ENCODE data around the gene ABCF1. TPM values are rescaled to one million over a fixed set of nuclear protein-coding genes. Genes with fewer than 3 reads are reported as not detected.

Gene ABCF1
- total and polyA plus RNA-seq, 9 of the 15 experiments (the other 6 are each of a cell fraction or from before 2014, with no cell fraction given) = 41.6 to 193 (median 102) TPM

DNA sequence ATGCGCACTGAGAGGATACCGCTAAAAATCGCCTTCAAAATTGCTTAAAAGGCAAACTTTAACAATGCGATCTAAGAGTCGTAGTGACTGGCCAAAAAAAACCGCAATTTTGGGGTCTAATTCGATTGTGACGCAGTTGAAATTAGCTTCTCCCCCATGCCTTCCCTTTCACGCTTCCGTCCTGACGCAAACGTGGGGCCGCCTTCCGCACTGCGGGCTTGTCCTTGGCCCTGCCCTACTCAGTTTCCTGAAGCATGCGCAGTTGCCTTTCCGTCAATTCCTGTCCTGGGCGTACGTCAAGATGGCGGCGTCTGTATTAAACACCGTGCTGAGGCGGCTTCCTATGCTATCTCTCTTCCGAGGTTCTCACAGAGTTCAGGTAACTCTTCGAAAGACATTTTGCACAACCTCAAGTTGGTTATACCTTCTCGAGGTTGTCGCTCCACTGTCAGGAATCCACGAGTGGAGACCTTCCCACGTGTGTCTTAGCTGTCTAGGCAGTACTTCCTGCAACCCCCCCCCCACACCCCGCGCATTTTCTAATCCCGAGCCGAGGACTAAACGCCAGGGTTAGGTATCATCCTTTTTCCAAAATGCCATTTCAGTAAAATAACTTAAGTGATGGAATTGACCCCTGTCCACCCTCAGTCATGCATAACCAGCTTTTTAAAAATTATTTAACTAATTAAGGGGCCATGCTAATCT lies 46.5 kb downstream of the ABCF1 start, which contains the start of gene MRPS18B (continued):
- TF ChIP-seq ZBTB40 (IDR thresholded peaks at IDR 0.05) (peak; percentile 81), ZBTB40 (CRISPR knock-in tag; IDR thresholded peaks at IDR 0.05) (no peak), GABPB1 (CRISPR knock-in tag; IDR thresholded peaks at IDR 0.05) (peak; percentile 77), DMBX1 (CRISPR knock-in tag; IDR thresholded peaks at IDR 0.05; ENCODE audit: borderline replicate concordance) (0 out of 2 replicates have a peak, but pooled peaks have one; percentile 13), MCM5 (IDR thresholded peaks at IDR 0.05; ENCODE audit: low read depth) (no peak), FOXA3 (CRISPR knock-in tag; conservative IDR thresholded peaks at IDR 0.05 in 1 of 2, IDR thresholded peaks at IDR 0.05 in 1 of 2) (no peak), EGR1 (conservative IDR thresholded peaks at IDR 0.05) (no peak), POLR3G (IDR thresholded peaks at IDR 0.05; ENCODE audit: extremely low read depth, insufficient read length, insufficient replicate concordance) (no peak), NCOR1 (IDR thresholded peaks at IDR 0.05) (peak; percentile 43), FIP1L1 (IDR thresholded peaks at IDR 0.05; ENCODE audit: low read depth, low read length, poor library complexity, severe bottlenecking) (no peak)
- TF ChIP-seq, protein P1, sequence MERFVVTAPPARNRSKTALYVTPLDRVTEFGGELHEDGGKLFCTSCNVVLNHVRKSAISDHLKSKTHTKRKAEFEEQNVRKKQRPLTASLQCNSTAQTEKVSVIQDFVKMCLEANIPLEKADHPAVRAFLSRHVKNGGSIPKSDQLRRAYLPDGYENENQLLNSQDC (CRISPR knock-in tag; IDR thresholded peaks at IDR 0.05) = peak; percentile 63; the same call in 1 of the 2 replicates
- TF ChIP-seq, protein P2, sequence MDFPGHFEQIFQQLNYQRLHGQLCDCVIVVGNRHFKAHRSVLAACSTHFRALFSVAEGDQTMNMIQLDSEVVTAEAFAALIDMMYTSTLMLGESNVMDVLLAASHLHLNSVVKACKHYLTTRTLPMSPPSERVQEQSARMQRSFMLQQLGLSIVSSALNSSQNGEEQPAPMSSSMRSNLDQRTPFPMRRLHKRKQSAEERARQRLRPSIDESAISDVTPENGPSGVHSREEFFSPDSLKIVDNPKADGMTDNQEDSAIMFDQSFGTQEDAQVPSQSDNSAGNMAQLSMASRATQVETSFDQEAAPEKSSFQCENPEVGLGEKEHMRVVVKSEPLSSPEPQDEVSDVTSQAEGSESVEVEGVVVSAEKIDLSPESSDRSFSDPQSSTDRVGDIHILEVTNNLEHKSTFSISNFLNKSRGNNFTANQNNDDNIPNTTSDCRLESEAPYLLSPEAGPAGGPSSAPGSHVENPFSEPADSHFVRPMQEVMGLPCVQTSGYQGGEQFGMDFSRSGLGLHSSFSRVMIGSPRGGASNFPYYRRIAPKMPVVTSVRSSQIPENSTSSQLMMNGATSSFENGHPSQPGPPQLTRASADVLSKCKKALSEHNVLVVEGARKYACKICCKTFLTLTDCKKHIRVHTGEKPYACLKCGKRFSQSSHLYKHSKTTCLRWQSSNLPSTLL (IDR thresholded peaks at IDR 0.05) = no peak

Measured in K562 (cell line).